Amniotic epithelial cell (primary cell): Measurements from ENCODE around the gene ISL2.
A peak's percentile ranks its signal among the peaks of the same experiment; 100 is the strongest.

Source experiments
- DNase-seq: peaks from one replicate; pipeline ENCODE4 v3.0.0-alpha.2; 2010; ENCODE audit warnings: low read depth

ISL2 gene

DNA sequence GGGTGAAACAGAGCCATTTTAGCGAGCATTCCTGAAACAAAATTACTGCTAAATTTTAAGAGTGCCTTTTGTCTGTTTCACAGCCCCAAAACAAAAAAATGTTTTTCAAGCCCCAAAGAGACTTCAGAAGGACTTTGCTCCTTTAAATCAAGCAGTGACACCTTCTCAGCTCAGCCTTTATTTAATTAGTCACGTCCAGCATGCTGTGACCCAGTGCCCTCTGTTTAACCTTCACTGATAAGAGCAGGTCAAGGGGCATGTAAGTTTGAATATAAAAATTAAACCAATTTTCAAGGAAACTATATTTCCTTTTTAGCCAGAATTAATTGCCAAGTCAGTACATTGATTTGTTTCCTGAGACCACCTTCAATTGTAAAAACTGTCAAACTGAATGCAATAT is 40.6 kb downstream of the ISL2 start:
- DNase-seq: no peak

DNA sequence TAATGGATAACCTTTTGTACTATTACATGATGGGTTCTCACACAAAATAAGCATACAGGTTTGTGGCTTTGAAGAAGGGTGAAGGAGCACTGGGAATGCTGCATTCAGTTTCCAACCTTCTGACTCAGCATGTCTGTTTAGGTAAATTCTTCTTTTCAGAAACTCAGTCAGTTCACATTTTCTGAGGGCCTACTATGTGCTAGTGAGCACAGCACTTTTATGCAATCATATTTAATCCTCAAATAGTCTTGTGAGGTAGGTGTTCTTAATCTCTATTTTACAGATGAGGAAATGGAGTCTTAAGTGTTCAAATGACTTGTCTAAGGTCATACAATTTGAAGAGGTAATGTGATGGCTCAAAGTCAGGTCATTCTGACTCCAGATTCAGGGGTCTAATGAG is 41.2 kb downstream of the ISL2 start:
- no peak for DNase-seq

DNA sequence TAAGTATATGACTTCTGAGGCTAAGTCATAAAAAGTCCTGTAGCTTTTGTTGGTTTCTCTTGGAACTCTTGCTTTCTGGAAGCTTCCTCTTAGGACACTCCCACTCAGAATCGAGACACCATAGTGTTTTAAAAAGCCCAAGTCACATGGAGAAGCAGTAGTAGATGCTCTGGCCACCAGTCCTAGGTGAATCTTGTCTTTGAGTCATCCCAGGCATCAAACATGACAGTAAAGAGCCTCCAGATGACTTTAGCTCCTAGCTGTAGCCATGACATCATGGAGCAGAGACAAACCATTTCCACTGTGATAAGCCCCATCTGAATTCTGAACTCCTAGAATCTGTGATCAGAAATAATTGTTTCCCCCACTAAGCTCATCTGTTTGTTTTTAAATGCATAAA is 42.1 kb downstream of the ISL2 start:
- no peak for DNase-seq

DNA sequence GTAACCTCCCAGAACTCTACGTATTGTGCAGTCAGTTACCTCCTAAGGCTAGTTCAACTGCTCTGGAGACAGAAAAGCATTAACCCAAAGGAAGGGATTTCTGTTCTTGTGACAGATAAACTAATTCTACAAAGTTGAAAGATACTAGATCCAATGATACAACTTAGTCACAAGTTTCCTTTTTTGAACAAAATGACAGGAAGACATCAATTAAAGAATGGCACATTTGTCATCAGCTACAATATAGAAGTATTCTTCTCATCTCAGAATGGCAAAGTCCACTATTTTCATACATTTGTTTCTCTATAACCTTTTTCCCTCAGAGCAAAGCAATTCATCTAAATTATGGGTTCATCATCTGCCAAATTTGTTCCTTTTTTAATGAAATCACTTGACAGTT is 43.7 kb downstream of the ISL2 start:
- no peak for DNase-seq

DNA sequence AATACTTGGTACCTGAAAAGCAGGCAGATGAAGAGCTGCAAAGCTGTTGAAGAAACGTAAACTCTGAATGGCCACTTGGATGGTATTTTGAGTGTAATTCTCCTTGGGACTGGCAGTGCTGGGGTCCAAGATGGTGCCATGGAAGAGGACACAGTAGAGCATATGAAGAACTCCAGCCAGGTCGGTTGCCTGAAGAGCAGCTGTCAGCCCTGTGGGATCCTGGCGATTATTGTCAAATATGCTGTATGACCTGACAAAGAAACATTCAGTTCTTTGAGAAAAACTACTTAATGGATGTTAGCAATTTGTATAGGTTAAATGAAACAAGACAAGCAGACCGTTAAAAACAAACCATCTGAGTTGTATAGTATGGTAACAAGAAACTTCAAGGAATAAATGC is 44.8 kb downstream of the ISL2 start:
- DNase-seq: no peak

DNA sequence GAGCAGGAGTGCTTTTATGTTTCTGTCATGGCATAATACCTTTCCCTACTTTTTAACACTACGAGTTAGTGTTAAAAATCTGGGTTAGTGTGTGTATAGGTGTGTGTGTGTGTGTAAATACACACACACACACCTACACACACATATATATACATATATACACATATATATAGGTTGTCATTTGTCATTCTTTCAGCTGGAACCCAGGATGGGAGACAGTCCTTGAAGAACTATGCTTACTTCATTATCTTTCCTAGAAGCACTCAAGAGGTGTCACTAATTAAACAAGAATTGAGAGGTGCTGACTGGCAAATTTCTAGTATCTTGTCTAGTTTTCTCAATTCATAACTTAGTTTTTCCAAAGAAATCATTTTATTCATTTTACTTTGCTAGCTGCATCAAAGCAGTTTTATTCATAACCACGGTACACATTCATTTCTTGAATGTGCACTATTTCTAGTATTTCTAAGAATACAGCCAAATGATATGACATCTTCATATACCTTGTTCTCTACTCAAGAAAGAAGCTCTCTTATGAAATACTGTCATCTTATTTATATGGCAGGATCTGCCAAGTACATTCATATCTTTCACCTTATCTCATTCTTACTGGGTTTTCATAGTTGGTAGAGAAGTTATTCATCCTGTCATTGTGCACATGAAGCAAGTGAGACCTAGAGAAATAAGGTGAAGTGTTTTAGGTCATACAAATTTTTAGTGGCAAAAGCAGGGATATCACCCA is 46.6 kb downstream of the ISL2 start:
- peak; percentile 7 for DNase-seq

DNA sequence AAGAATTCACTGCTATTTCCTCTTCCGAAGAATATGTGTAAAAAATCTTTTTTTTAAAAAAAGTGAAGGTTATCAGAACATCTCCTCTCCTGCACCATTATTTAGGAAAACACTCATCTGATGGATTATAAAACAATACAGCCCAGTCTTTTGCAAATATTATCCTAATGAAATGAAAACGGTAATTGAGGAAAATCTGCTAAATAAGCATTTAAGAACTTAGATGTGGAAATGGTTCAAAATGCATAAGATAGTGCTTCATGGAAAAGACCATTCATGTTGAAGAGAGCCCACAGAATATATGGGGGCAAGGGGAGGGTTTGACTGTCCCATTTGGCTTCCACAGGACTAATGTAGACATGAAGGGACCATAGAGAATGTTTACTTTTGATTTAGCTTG is 47.8 kb downstream of the ISL2 start:
- no peak for DNase-seq

DNA sequence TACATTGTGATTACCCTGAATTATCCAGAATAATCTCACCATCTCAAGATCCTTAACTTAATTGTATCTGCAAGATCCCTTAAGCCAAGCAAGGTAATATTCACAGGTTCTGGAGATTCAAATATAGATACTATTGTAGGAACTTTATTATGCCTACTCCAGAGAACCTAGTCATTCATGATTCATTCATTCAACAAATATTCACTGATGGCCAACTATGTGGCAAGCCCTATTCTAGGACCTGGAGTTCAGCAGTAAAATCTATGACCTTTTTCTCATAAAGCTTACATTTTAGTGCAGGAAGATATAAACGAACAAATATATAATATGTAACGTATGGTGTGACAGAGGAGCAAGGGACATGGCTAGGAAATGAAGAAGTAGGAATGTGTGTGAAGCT is 49.6 kb downstream of the ISL2 start:
- no peak for DNase-seq

DNA sequence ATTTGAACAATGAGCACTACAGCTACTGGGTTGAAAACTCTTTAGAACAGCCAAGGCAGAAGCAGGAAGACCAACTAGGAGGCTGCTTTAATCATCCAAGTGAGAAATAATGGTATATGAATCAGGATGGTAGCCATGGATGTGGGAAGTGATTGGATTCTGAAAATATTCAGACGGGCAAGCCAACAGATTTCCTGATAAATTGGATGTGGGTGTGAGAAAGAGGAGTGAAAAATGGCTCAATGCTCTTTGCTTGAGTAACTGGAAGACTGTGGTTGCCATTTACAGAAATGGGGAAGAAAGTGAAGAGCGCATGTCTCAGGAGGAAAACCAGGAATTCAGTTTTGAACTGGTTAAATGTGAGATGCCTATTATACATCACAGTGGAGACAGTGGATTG is 50.4 kb downstream of the ISL2 start:
- DNase-seq: no peak

DNA sequence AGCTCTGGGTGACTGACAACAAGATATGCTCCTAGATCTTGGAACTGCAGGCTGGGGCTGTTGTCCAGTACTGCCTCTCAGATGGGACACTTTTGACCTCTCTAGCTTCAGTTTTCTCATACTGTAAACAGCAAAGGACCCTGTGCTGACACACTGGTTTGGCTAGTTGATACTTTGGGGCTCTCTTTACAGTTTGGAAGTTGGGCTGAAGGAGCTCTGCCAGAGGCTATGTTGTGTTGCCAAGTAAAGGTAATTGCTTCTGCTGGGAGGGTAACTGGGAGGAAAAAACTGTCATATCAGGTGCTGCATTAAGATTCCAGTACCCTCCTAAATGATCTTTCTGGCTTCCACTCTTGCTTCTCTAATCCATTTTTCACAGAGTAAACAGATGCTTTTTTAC is 54.0 kb downstream of the ISL2 start:
- no peak for DNase-seq

DNA sequence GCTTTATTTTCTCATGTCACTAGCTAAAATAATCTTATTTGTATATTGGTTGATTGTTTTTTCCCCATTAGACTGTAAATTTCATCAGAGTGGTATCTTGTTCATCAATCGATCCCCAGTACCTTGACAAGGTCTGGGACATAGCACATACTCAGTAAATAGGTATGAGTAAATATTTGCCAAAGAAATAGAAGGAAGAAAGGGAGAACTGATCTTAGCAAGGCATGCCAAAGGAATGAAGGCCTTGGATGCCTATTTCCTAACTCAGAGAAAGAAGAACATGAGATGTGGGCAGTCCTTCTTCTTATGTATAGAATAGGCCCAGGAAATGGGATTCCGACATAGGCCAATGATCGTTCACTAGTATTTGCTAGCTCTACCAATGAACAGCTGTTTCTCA is 54.7 kb downstream of the ISL2 start:
- no peak for DNase-seq

DNA sequence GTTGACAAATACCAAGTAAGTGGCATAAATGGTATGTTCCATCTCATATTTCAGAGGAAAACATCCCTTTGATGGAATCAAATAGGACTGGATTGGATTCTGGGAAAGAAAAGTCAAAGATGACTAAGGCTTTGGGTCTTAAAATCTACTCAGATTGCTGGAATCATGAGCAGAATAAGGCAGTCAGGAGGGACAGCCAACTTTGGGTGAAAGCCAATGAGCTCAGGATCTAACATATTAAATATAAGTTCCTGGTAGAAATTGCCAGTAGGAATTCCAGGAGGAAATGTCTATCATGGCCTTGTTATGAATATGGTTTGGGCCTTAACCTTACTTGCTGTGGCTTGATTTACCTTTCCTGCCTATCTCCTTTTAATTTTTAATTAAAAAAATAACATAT is 55.3 kb downstream of the ISL2 start:
- DNase-seq: no peak
